Measurements from ENCODE around the gene RNF20.
"Not testable (repeated sequence)": the region's sequence is repeated elsewhere in the genome, so short reads cannot be mapped to it uniquely, and the experiment has no call there.

The RNF20 gene

DNA sequence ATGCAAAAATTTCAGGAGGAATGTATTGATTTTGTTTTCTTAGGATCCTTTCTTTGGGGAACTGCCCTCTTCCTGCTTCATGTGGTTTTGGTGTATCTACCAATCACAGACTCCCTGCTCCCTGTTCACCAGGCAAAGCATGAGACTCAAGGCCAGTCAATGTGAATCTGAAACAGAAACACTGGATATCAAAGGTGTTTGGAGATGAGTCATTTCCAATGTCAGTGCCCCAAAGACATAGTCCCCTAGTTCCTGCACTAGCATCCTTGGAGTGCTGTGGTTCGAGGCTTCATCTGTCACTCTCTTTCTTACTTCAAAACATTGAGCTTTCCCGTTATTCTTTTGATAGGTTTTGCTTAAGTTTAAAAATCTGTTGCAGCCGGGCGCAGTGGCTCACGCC lies 53.0 kb downstream of the RNF20 start:
- TF ChIP-seq, protein P1, sequence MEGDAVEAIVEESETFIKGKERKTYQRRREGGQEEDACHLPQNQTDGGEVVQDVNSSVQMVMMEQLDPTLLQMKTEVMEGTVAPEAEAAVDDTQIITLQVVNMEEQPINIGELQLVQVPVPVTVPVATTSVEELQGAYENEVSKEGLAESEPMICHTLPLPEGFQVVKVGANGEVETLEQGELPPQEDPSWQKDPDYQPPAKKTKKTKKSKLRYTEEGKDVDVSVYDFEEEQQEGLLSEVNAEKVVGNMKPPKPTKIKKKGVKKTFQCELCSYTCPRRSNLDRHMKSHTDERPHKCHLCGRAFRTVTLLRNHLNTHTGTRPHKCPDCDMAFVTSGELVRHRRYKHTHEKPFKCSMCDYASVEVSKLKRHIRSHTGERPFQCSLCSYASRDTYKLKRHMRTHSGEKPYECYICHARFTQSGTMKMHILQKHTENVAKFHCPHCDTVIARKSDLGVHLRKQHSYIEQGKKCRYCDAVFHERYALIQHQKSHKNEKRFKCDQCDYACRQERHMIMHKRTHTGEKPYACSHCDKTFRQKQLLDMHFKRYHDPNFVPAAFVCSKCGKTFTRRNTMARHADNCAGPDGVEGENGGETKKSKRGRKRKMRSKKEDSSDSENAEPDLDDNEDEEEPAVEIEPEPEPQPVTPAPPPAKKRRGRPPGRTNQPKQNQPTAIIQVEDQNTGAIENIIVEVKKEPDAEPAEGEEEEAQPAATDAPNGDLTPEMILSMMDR (IDR thresholded peaks at IDR 0.05; ENCODE audit: borderline replicate concordance, control extremely low read depth, extremely low read depth, insufficient read depth, missing control alignments), result no peak
- in situ Hi-C loops (cut with MboI; ENCODE audit: low sequenced_read_pairs, unreplicated experiment), result no loop called here
- no peak for DNase-seq (ENCODE audit: low spot score)

DNA sequence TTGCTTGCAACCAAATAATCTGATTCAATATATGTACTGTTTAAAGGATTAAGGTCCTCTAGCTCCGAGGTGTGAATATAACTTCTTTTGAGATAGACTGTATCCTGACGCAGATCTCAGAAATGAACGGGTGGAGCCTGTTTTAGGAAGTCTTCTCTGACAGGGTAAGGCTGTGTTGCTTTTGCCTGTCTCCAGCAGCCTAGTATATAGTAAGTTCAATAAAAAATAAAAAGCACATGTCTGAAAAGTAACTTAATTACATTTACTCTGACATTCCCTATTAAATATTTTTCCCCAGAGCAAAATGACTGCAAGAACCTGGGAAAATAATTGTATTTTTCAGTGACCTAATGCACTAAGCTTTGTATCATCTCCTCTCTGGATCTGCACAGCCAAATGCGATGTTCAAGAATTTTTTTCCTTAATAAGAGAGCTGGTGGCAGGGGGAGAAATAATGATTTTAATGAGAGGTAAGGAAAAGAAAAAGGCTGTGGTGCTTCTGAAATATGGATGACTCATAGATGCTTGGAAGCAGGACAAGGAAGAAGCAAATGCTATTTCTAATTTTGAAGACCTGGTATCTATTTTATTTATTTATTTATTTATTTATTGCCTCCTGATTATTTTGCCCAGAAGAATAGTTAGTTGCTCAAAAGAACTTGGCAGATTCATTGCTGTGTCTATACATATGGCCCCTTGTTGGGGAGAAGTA lies 53.8 kb downstream of the RNF20 start:
- TF ChIP-seq, protein P1 (IDR thresholded peaks at IDR 0.05; ENCODE audit: borderline replicate concordance, control extremely low read depth, extremely low read depth, insufficient read depth, missing control alignments), result no peak
- DNase-seq (ENCODE audit: low spot score), result no peak
- in situ Hi-C loops (cut with MboI; ENCODE audit: low sequenced_read_pairs, unreplicated experiment), result no loop called here

- DNase-seq (ENCODE audit: low spot score); in situ Hi-C loops (cut with MboI; ENCODE audit: low sequenced_read_pairs, unreplicated experiment): not testable (repeated sequence)
Observed at GRCh38 chr9:101590074-101590473, 56.4 kb downstream of the RNF20 start.

DNA sequence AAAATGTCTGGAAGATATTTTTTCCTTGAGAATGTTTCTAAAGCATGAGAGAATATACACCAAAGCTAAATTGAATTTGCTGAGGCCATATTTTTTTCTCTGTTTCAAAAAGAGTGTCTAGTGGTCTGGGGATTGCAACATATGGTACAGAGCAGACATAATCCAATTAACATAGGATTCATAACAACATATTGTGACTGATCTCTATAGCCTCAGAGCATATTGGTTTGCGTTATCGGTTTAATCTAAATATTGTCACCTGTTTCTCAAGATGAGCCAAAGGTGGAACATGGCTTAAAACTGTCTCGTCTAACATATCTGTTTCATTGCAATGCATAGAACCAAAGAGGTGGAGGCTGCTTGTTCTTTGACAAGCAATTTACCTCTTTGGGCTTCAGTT lies 57.2 kb downstream of the RNF20 start:
- DNase-seq (ENCODE audit: low spot score), result no peak
- TF ChIP-seq, protein P1 (IDR thresholded peaks at IDR 0.05; ENCODE audit: borderline replicate concordance, control extremely low read depth, extremely low read depth, insufficient read depth, missing control alignments), result no peak
- in situ Hi-C loops (cut with MboI; ENCODE audit: low sequenced_read_pairs, unreplicated experiment), result no loop called here

- DNase-seq (ENCODE audit: low spot score), result no peak
- in situ Hi-C loops (cut with MboI; ENCODE audit: low sequenced_read_pairs, unreplicated experiment), result no loop called here
- TF ChIP-seq, protein P1 (IDR thresholded peaks at IDR 0.05; ENCODE audit: borderline replicate concordance, control extremely low read depth, extremely low read depth, insufficient read depth, missing control alignments), result no peak
Observed at GRCh38 chr9:101591787-101592446, 58.3 kb downstream of the RNF20 start.

DNA sequence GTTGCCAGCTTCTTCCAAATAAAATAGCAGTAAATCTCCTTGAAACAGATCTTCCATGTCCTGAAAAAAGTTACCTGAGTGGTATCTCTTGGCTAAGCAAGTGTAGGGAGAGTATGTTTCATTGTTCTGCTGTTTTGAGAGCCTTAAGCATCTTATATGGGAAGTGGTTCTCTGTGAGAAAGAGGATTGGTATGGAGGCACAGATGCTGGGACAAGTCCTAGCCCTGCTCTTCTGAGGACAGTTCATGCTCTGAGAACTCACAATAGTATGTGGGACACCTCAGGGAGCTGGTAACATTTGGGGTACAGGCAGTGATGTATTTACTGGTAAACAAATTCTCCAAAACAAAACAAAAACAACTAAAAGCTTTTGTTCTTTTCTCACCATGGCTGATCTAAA lies 59.1 kb downstream of the RNF20 start:
- in situ Hi-C loops (cut with MboI; ENCODE audit: low sequenced_read_pairs, unreplicated experiment), result no loop called here
- TF ChIP-seq, protein P1 (IDR thresholded peaks at IDR 0.05; ENCODE audit: borderline replicate concordance, control extremely low read depth, extremely low read depth, insufficient read depth, missing control alignments), result no peak
- DNase-seq (ENCODE audit: low spot score), result no peak

DNA sequence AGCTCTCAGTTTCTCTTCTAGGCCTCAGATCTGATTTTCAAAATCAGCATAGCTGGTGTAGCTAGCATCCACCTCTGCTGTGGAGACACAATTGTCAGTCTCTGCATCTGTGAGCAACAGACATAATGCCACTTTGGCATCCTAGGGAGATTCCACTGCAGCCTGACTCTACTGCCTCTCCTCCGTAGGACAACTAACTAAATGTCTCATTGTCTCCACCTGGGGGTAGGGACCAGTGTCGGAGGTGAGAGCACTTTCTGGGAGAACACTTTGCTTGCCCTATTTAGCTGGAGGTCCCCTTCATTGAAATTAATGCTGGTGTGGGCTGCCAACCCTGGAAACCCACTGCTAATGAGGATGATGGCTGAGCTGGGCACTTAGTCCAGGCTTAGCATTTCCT lies 59.7 kb downstream of the RNF20 start:
- no peak for DNase-seq (ENCODE audit: low spot score)
- TF ChIP-seq, protein P1 (IDR thresholded peaks at IDR 0.05; ENCODE audit: borderline replicate concordance, control extremely low read depth, extremely low read depth, insufficient read depth, missing control alignments), result no peak
- in situ Hi-C loops (cut with MboI; ENCODE audit: low sequenced_read_pairs, unreplicated experiment), result no loop called here
